GM19351 (cell line): ENCODE results near the gene NTN1.

ENCODE experiments used
- ATAC-seq: cut with Tn5 transposase; IDR thresholded peaks from one replicate; pipeline ENCODE4 v1.9.1; 2021; ENCODE audit warnings: mild to moderate bottlenecking, moderate library complexity; ENCODE audit not compliant: unreplicated experiment

NTN1 gene

GRCh38 chr17:9004961-9005285, 16.4 kb upstream of the NTN1 start:
- no peak for ATAC-seq

GRCh38 chr17:9006175-9006767, 15.0 kb upstream of the NTN1 start:
- no peak for ATAC-seq

DNA sequence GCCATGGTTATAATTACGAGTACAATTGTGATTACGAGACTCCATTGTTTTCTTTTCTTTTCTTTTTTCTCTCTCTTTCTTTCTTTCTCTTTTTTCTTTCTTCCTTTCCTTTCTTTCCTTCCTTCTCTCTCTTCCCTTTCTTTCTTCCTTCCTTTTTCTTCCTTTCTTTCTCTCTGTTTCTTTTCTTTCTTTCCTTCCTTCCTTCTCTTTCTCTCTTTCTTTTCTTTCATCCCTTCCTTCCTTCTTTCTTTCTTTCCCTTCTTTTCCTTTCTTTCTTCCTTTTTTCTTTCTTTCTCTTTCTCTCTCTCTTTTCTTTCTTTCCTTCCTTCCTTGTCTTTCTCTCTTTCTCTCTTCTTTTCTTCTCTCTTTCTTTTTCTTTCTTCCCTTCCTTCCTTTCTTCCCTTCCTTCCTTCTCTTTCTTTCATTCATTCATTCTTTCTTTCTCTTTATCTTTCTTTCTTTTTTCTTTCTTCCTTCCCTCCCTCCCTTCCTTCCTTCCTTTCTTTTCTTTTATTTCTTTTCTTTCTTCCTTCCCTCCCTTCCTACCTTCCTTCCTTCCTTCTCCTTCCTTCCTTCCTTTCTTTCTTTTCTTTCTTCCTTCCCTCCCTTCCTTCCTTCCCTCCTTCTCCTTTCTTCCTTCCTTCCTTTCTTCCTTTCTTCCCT, 14.1 kb upstream of the NTN1 start:
- ATAC-seq = no peak

DNA sequence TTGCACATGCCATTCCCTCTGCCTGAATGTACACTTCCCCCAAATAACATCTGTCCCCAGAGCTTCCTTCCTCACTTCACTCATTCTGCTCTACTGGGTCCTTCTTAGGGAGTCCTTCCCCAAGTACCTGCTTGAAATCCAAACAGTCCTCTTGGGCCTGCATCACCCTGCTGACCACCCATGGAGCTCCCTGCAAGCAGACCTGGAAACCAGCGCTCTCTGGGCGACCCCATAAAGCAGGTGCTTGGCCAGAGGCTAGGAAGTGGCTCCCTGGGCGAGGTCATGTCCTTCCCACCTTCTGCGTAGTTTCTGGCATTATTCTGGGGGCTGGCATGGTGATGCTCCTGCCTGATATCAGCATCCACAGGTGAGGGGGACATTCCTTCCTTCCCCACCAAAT, 12.2 kb upstream of the NTN1 start:
- ATAC-seq = no peak

DNA sequence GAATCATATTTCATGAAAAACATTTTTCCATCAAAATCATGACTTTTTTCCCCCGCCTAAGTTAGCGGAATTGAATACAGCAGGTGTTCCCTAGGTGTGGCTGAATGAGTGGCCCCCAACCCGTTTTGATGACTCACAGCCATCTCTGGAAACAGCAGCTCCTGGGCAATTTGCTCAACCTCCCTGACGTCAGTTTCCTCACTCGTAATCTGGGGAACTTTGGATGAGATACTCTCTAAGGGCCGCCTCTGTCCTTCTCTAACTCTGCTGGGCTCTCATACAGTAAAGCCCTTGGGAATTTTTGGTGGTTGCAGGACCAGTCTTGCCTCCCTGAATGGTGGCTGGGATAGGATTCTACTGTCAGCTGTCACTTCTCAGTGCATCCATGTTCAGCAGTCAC, 11.6 kb upstream of the NTN1 start:
- ATAC-seq = no peak

DNA sequence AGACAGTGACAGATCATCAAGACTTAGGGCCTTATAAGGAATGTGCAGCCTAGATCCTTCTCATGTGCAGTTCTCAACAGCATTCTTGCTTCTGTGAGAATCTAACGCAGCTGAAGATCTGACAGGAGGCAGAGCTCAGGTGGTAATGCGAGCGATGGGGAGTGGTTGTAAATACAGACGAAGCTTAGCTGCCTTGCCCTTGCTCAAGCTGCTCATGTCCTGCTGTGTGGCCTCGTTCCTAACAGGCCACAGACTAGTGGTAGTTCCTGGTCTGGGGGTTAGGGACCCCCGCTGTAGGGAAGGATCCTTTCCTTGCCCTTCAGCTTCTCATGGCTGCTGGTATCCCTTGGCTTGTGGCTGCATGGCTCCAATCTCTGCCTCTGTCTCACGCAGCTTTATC, 10.3 kb upstream of the NTN1 start:
- no peak for ATAC-seq

- no peak for ATAC-seq
Measured at GRCh38 chr17:9016941-9017552, 4.3 kb upstream of the NTN1 start.

GRCh38 chr17:9018726-9019125, 2.6 kb upstream of the NTN1 start:
- ATAC-seq = no peak

DNA sequence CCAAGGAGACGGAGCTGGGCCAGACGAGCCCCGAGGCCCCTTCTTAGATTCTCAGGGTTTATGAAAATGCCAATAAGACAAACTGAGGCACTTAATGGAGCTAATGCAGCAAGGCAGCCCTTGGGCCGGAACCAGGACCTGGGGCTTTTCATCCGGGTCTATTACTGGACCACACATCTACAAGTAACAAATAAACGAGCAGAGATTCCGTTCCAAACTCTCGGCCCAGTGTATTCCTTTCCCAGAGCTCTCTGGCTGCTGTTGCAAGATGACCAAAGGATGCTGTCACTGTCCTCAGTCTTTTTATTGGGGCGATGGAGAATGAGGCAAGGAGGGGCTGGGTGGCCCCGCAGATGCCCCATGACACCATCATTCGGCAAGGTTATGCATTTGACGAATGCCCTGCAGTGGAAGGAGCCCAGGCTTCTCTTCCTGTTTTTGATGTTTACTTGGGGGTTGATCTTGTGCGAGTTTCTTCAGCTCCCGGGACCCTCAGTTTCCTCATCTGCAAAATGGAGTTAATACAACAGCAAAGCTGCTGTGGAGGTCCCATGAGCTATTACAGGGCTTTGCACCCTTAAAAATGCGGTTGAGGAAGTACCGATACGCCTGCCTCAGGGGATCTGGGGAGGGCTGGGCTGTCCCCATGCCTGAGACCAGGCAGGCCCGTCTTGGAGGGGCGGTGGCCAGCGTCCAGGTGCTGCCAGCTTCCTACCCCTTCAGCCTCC, 1.1 kb upstream of the NTN1 start:
- no peak for ATAC-seq

- no peak for ATAC-seq
Measured at GRCh38 chr17:9020824-9021157, 519 bp upstream of the NTN1 start.

- ATAC-seq = no peak
Measured at GRCh38 chr17:9021992-9022572, 772 bp downstream of the NTN1 start.

DNA sequence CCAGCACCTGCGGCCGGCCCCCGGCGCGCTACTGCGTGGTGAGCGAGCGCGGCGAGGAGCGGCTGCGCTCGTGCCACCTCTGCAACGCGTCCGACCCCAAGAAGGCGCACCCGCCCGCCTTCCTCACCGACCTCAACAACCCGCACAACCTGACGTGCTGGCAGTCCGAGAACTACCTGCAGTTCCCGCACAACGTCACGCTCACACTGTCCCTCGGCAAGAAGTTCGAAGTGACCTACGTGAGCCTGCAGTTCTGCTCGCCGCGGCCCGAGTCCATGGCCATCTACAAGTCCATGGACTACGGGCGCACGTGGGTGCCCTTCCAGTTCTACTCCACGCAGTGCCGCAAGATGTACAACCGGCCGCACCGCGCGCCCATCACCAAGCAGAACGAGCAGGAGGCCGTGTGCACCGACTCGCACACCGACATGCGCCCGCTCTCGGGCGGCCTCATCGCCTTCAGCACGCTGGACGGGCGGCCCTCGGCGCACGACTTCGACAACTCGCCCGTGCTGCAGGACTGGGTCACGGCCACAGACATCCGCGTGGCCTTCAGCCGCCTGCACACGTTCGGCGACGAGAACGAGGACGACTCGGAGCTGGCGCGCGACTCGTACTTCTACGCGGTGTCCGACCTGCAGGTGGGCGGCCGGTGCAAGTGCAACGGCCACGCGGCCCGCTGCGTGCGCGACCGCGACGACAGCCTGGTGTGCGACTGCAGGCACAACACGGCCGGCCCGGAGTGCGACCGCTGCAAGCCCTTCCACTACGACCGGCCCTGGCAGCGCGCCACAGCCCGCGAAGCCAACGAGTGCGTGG, 1.5 kb downstream of the NTN1 start:
- no peak for ATAC-seq

GRCh38 chr17:9023392-9024218, 2.3 kb downstream of the NTN1 start:
- no peak for ATAC-seq

DNA sequence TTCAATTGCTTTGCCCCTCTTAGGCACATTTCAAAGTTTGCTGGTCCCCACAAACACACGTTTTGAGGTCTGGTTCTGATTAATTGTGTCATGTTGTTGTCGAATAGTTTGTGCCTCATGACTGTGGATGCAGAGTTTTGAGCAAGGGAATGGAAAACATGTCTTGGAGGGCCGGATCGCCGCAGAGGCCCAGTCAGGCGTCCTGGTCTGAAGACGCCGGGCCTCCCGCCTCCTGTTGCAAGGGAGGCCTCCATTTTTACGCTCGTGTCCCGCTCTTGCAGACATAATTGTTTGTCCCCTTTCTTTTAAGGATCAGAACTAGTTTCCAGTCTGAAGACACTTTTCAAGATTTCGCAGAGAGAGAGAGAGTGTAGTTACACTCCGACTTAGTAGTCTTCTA, 3.2 kb downstream of the NTN1 start:
- ATAC-seq = no peak

DNA sequence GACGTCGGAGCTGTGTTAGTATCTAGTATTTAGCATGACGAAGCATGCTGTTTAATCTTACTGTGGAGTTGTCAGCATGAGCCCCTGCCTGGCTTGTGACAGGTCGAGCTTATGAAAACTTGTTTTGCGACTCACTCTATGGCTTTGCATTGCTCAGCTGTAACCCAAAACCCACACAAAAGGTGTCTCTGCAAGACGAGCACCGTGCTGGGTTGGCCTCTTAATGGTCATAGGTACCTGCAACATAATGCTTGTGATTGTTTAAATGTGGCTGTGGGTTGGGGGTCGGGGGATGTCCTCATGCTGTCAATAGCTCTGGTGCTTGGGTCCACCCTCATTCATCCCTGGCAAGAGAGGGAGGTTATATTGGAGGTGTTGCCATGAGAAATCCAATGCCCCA, 5.4 kb downstream of the NTN1 start:
- no peak for ATAC-seq

GRCh38 chr17:9028202-9028987, 7.1 kb downstream of the NTN1 start:
- no peak for ATAC-seq

GRCh38 chr17:9028988-9029570, 7.8 kb downstream of the NTN1 start:
- ATAC-seq = no peak

- ATAC-seq = no peak
Measured at GRCh38 chr17:9032151-9032550, 10.8 kb downstream of the NTN1 start.

DNA sequence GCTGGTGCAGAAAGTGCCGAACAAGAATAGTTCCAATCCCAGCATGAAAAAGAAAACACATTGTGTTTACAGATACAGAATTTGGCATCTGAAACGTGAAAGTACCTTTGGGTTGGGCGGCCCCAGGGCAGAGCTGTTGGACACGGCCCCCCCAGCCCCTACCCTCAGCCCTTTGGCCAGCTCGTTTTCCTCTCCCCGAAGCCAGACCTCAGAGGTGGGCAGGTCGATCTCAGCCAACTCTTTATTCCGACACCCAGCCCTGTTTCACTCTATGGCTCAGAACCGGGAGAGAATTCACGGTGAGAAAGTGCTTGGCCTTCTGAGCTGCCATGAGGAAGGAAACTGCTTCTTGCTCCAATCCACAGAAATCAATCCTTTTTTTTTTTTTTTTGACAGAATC, 11.3 kb downstream of the NTN1 start:
- ATAC-seq = no peak
